AG04450 (cell line): ENCODE data around the gene CLIC3. TPM values are rescaled to one million over a fixed set of nuclear protein-coding genes. Genes with fewer than 3 reads are reported as not detected.
"Not testable (repeated sequence)": the region's sequence is repeated elsewhere in the genome, so short reads cannot be mapped to it uniquely, and the experiment has no call there.

Experiments used
- CTCF ChIA-PET: fragments of 300-600, 350-600 bp; formaldehyde crosslinking; extraction: SDS; loops from one replicate; lab custom pipeline; 2022; ENCODE audit warnings: antibody characterized with exemption, inconsistent platforms; lab: Charles Lee
- POLR2A ChIA-PET: fragments of 350-600 bp; formaldehyde crosslinking; extraction: SDS; loops from one replicate; lab custom pipeline; 2021; ENCODE audit warnings: antibody characterized with exemption, inconsistent platforms; lab: Yijun Ruan, JAX
- DNase-seq: peaks from one replicate; pipeline ENCODE4 v3.0.0-alpha.2; 2011; ENCODE audit warnings: low read depth, low spot score
- H3K27ac ChIP-seq: one replicate; pipeline ENCODE4 v1.5.1; 2012; ENCODE audit warnings: low read depth, low read length, control low read depth
- H3K27me3 ChIP-seq: one replicate; pipeline ENCODE4 v1.6.0; 2012; ENCODE audit warnings: low read length; ENCODE audit not compliant: control insufficient read depth, insufficient read depth
- H3K4me3 ChIP-seq: 2 replicates; pipeline ENCODE4 v1.5.1; 2011; ENCODE audit warnings: mild to moderate bottlenecking, low read depth, low read length, control low read depth
- H3K9me3 ChIP-seq: 2 replicates; pipeline ENCODE4 v1.5.1; 2012; ENCODE audit warnings: low read length; ENCODE audit not compliant: control insufficient read depth, insufficient read depth
- polyA plus RNA-seq: library from polyadenylated mRNA; depleted of rRNA; stranded (reverse); fragments of >200 nt; gene quantifications from 2 replicates; pipeline ENCODE4 v1.2.3, GENCODE V29; 2011
- TF ChIP-seq, protein P1 (sequence below): IDR thresholded peaks from 2 replicates; pipeline ENCODE4 v1.5.1; 2011; ENCODE audit warnings: low read depth, low read length, control low read depth, inconsistent platforms

Gene CLIC3
- polyA plus RNA-seq, 1 experiment, result 0.42 TPM

DNA sequence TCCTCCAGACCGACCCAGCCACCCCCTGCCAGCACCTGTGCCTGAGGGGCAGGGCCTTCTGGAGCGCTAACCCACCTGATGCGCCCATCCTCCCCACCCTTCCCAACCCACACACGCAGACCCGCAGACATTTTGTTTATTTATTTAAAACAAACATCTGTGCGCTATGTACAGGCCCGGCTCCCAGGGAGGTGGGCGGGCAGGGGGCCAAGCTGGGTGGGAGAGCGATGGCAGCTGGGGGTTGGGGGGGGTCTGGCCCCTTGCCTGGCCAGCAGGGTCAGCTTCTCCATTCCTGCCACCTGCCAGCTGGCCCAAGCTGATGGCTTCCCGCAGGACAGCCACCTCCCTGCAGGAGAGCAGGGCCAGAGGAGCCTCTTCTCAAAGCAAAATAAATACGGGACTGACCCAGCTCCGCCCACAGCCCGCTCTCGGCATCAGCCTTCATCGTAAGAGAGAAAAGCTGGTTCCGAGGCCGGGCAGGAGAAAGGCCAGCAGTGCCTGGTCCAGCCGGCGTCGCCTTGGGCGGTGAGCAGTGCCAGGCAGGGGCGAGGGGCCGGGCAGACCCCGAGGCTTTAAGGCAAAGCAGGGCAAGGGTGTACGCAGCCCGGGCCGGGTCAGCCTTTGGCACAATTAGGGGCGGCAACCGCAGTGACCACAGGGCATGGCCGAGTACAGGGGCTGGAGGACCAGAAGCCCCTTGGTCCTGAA, 10.9 kb upstream of the CLIC3 start:
- Histone ChIP-seq H3K27me3 (peaks cover 2% of the 10 kb centered on the region), H3K9me3 (peaks cover 16% of the 10 kb centered on the region; the same call in 1 of the 2 replicates), H3K27ac (peak overlapping the region; percentile 21), H3K4me3 (no peak overlapping the region)
- peak; percentile 44 for DNase-seq
- POLR2A ChIA-PET, result interaction anchor here (0.9 kb wide), 1 partner anchor 14 kb away, joined by 5 read pairs; no protein-coding TSS in a partner anchor
- CTCF ChIA-PET, result interaction anchor here (0.5 to 1.6 kb wide), 4 partner anchors 22 to 286 kb away, joined by 3 to 8 read pairs (median 5); no protein-coding TSS in a partner anchor
- TF ChIP-seq, protein P1, sequence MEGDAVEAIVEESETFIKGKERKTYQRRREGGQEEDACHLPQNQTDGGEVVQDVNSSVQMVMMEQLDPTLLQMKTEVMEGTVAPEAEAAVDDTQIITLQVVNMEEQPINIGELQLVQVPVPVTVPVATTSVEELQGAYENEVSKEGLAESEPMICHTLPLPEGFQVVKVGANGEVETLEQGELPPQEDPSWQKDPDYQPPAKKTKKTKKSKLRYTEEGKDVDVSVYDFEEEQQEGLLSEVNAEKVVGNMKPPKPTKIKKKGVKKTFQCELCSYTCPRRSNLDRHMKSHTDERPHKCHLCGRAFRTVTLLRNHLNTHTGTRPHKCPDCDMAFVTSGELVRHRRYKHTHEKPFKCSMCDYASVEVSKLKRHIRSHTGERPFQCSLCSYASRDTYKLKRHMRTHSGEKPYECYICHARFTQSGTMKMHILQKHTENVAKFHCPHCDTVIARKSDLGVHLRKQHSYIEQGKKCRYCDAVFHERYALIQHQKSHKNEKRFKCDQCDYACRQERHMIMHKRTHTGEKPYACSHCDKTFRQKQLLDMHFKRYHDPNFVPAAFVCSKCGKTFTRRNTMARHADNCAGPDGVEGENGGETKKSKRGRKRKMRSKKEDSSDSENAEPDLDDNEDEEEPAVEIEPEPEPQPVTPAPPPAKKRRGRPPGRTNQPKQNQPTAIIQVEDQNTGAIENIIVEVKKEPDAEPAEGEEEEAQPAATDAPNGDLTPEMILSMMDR, result no peak

DNA sequence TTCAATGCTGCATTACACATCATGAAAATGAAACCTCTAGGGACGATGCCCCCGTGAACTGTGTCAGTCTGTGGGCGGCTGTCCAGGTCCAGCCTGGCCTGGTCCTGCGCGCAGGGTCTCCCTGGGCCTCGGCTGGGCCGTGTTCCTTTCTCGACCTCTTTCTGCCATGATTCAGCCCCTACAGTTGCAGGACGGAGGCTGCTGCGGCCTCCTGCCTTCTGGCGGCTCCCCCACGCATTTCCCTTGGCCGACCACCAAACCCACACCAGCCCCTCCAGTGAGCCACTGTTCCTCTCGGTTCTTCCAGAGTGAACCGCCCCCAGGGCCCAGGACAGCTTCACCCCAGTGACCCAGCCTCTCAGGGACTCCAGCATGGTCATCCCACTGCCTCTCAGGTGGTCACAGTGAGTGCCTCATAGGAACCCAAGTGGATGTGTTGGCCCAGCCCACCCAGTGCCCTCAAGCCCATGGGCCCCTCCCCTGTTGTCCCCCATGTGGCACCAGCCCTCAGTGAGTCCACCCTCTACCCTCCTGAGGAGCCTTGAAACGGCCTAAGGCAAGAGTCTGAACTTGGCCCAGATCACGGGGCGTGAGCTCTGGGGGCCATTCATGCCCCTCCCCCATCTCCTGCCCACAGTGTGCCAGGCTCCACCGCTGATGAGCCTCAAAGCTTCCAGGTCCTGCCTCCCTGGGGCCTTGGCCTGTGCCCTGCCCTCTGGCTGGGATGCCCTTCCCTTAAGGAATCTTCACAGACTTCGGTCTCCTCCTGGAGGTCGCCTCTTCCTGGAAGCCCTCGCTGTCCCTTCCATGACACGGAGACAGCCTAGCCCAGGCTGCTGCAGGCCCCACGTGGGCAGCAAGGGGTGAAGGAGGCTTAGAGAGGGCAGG, 10.0 kb upstream of the CLIC3 start:
- Histone ChIP-seq H3K4me3 (no peak overlapping the region), H3K27ac (no peak overlapping the region), H3K9me3 (peaks cover 15% of the 10 kb centered on the region; the same call in 1 of the 2 replicates), H3K27me3 (peaks cover 5% of the 10 kb centered on the region)
- DNase-seq, result no peak
- ChIA-PET CTCF (interaction anchor here (1.5 to 1.6 kb wide), 2 partner anchors 23 to 28 kb away, joined by 6 to 8 read pairs; no protein-coding TSS in a partner anchor), POLR2A (no interaction called here)
- TF ChIP-seq, protein P1, result no peak

- H3K4me3 ChIP-seq, H3K27me3 ChIP-seq, H3K9me3 ChIP-seq, POLR2A ChIA-PET, H3K27ac ChIP-seq, DNase-seq, CTCF ChIA-PET: not testable (repeated sequence)
- TF ChIP-seq, protein P1, result peak; percentile 26
These were observed 7.9 kb upstream of the CLIC3 start for GRCh38 chr9:137004285-137004684.

DNA sequence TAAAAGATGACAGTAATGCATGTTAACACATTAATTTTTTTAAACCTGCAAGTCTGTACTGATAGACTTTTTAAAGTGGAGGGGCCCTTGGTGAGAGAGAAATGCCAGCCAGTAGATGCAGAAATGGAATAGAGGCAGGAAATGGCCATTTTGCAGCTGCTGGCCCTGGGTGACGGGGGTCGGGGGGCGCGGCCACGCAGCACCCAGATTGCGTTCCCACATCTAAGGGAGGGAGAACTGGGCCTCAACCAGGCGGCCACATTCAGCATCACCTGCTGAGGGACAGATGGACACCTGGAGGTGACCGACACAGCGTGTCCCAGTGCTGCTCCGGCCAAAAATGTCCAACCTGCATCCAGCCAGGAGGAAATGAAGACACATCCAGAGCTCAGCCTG, 6.3 kb upstream of the CLIC3 start:
- CTCF ChIA-PET, result interaction anchor here (3.1 kb wide), 1 partner anchor 27 kb away, joined by 9 read pairs; no protein-coding TSS in a partner anchor
- H3K9me3 ChIP-seq, result peaks cover 9% of the 10 kb centered on the region; the same call in 1 of the 2 replicates
- peaks cover 5% of the 10 kb centered on the region for H3K27me3 ChIP-seq
- no peak overlapping the region for H3K27ac ChIP-seq
- TF ChIP-seq, protein P1, result no peak
- POLR2A ChIA-PET, result no interaction called here
- no peak for DNase-seq
- H3K4me3 ChIP-seq, result no peak overlapping the region
